Measurements from ENCODE around the gene RAD18. TPM values are rescaled to one million over a fixed set of nuclear protein-coding genes. Genes with fewer than 3 reads are reported as not detected.

The RAD18 gene
- total RNA-seq, 2 experiments from 2014 or later = 47.4 to 50.3 TPM

- Mint-ChIP-seq H3K9me3 (no peaks in the 10 kb centered on the region), H3K36me3 (ENCODE audit: low read depth) (no peaks in the 10 kb centered on the region), H3K27me3 (no peaks in the 10 kb centered on the region), H3K4me3 (no peak overlapping the region), H3K27ac (no peak overlapping the region), H3K4me1 (ENCODE audit: low read depth) (peaks cover 2% of the 10 kb centered on the region)
- TF ChIP-seq CTCF (IDR thresholded peaks at IDR 0.05) = no peak
- DNase-seq (no peak), ATAC-seq (no peak)
- POLR2A ChIA-PET = no interaction called here
- intact Hi-C loops (cut with micrococcal nuclease) = loop anchor here (5.0 kb wide), 2 partner anchors 80 to 315 kb away; no protein-coding TSS in a partner anchor
- CTCF ChIA-PET = interaction anchor here (0.6 to 5.8 kb wide), 25 partner anchors 8 to 625 kb away, joined by 3 to 75 read pairs (median 4); partner anchors contain the start of genes RAD18 and SRGAP3
These were observed 24.0 kb upstream of the RAD18 start for GRCh38 chr3:8987226-8987625.

- no peak for DNase-seq
- H3K4me1 Mint-ChIP-seq (ENCODE audit: low read depth) = peaks cover 2% of the 10 kb centered on the region
- peaks cover under 1% of the 10 kb centered on the region for H3K27me3 Mint-ChIP-seq
- H3K36me3 Mint-ChIP-seq (ENCODE audit: low read depth) = no peaks in the 10 kb centered on the region
- intact Hi-C loops (cut with micrococcal nuclease) = loop anchor here (5.0 kb wide), 2 partner anchors 81 to 316 kb away; no protein-coding TSS in a partner anchor
- H3K4me3 Mint-ChIP-seq = no peak overlapping the region
- no peaks in the 10 kb centered on the region for H3K9me3 Mint-ChIP-seq
- H3K27ac Mint-ChIP-seq = no peak overlapping the region
- ATAC-seq = no peak
- no peak for TF ChIP-seq CTCF (IDR thresholded peaks at IDR 0.05)
- ChIA-PET POLR2A (interaction anchor here (0.8 kb wide), 1 partner anchor 15 kb away, joined by 3 read pairs; no protein-coding TSS in a partner anchor), CTCF (interaction anchor here (1.8 to 5.8 kb wide), 8 partner anchors 8 to 317 kb away, joined by 5 to 75 read pairs (median 24); partner anchors contain the start of gene RAD18)
These were observed 23.5 kb upstream of the RAD18 start for GRCh38 chr3:8986741-8987140.

GRCh38 chr3:8985876-8986275, 22.6 kb upstream of the RAD18 start:
- Mint-ChIP-seq H3K4me1 (ENCODE audit: low read depth) (peaks cover 2% of the 10 kb centered on the region), H3K9me3 (no peaks in the 10 kb centered on the region), H3K36me3 (ENCODE audit: low read depth) (no peaks in the 10 kb centered on the region), H3K27me3 (peaks cover 2% of the 10 kb centered on the region), H3K27ac (no peak overlapping the region), H3K4me3 (no peak overlapping the region)
- no peak for DNase-seq
- TF ChIP-seq CTCF (IDR thresholded peaks at IDR 0.05) = no peak
- POLR2A ChIA-PET = no interaction called here
- CTCF ChIA-PET = interaction anchor here (3.9 to 5.8 kb wide), 4 partner anchors 12 to 317 kb away, joined by 19 to 75 read pairs (median 54); no protein-coding TSS in a partner anchor
- intact Hi-C loops (cut with micrococcal nuclease) = loop anchor here (5.0 kb wide), 2 partner anchors 81 to 316 kb away; no protein-coding TSS in a partner anchor
- no peak for ATAC-seq

- Mint-ChIP-seq H3K27ac (no peak overlapping the region), H3K9me3 (no peaks in the 10 kb centered on the region), H3K36me3 (ENCODE audit: low read depth) (no peaks in the 10 kb centered on the region), H3K27me3 (peaks cover 7% of the 10 kb centered on the region), H3K4me3 (no peak overlapping the region), H3K4me1 (ENCODE audit: low read depth) (peaks cover 2% of the 10 kb centered on the region)
- ATAC-seq = no peak
- no peak for DNase-seq
- intact Hi-C loops (cut with micrococcal nuclease) = loop anchor here (5.0 kb wide), 2 partner anchors 82 to 317 kb away; no protein-coding TSS in a partner anchor
- TF ChIP-seq CTCF (IDR thresholded peaks at IDR 0.05) = no peak
- CTCF ChIA-PET = interaction anchor here (4.3 to 5.8 kb wide), 3 partner anchors 13 to 318 kb away, joined by 35 to 75 read pairs (median 72); no protein-coding TSS in a partner anchor
- POLR2A ChIA-PET = no interaction called here
These were observed 22.1 kb upstream of the RAD18 start for GRCh38 chr3:8985411-8985831.

GRCh38 chr3:8984526-8984925, 21.3 kb upstream of the RAD18 start:
- no peak for DNase-seq
- Mint-ChIP-seq H3K4me1 (ENCODE audit: low read depth) (peaks cover 2% of the 10 kb centered on the region), H3K27me3 (peaks cover 12% of the 10 kb centered on the region), H3K9me3 (no peaks in the 10 kb centered on the region), H3K36me3 (ENCODE audit: low read depth) (no peaks in the 10 kb centered on the region), H3K4me3 (no peak overlapping the region), H3K27ac (no peak overlapping the region)
- POLR2A ChIA-PET = no interaction called here
- intact Hi-C loops (cut with micrococcal nuclease) = no loop called here
- no peak for TF ChIP-seq CTCF (IDR thresholded peaks at IDR 0.05)
- no peak for ATAC-seq
- CTCF ChIA-PET = interaction anchor here (5.8 kb wide), 1 partner anchor 319 kb away, joined by 75 read pairs; no protein-coding TSS in a partner anchor
